Loucy (cell line): ENCODE results near the gene IL26.

Experiments used
- H2AFZ ChIP-seq: fragments of 200-600 bp; sonication (generic); 2 replicates; pipeline ENCODE4 v1.6.0; 2016; ENCODE audit warnings: antibody characterized with exemption, mild to moderate bottlenecking, low read length, moderate library complexity
- H3F3A ChIP-seq: fragments of 200-600 bp; 2 replicates; pipeline ENCODE4 v1.6.0; 2016; ENCODE audit warnings: antibody characterized with exemption, low read depth, mild to moderate bottlenecking
- H3K27me3 ChIP-seq: fragments of 200-600 bp; sonication (generic); 2 replicates; pipeline ENCODE4 v1.6.1; 2014; ENCODE audit warnings: low read length, mild to moderate bottlenecking; ENCODE audit not compliant: insufficient read depth, poor library complexity, severe bottlenecking
- H3K36me3 ChIP-seq: fragments of 200-600 bp; sonication (generic); 2 replicates; pipeline ENCODE4 v1.6.1; 2016; ENCODE audit warnings: low read length; ENCODE audit not compliant: insufficient read depth
- H3K4me1 ChIP-seq: fragments of 200-600 bp; sonication (generic); 2 replicates; pipeline ENCODE4 v1.5.1; 2014; ENCODE audit warnings: low read length, mild to moderate bottlenecking; ENCODE audit not compliant: insufficient read depth, poor library complexity, severe bottlenecking
- H3K4me2 ChIP-seq: fragments of 200-600 bp; sonication (generic); 2 replicates; pipeline ENCODE4 v1.6.0; 2014; ENCODE audit warnings: antibody characterized with exemption, low read length, low read depth, mild to moderate bottlenecking; ENCODE audit not compliant: poor library complexity, severe bottlenecking
- H3K4me3 ChIP-seq: fragments of 200-600 bp; sonication (generic); 2 replicates; pipeline ENCODE4 v1.5.1; 2014; ENCODE audit warnings: low read length, mild to moderate bottlenecking, mixed read lengths; ENCODE audit not compliant: poor library complexity, severe bottlenecking
- H3K79me2 ChIP-seq: fragments of 200-600 bp; sonication (generic); 2 replicates; pipeline ENCODE4 v1.6.1; 2014; ENCODE audit warnings: low read length; ENCODE audit not compliant: insufficient read depth
- H3K9ac ChIP-seq: fragments of 200-600 bp; sonication (generic); 2 replicates; pipeline ENCODE4 v1.6.0; 2014; ENCODE audit warnings: mild to moderate bottlenecking, low read depth, low read length, moderate library complexity; ENCODE audit not compliant: poor library complexity, severe bottlenecking
- H3K9me2 ChIP-seq: fragments of 200-600 bp; sonication (generic); replicated peaks from 2 replicates; pipeline ENCODE4 v1.6.1; 2016; ENCODE audit warnings: low read depth, low read length, mixed read lengths
- H3K9me3 ChIP-seq: fragments of 200-600 bp; sonication (generic); 2 replicates; pipeline ENCODE4 v1.6.1; 2014; ENCODE audit warnings: mild to moderate bottlenecking, antibody characterized with exemption, low read length, low read depth; ENCODE audit not compliant: insufficient read depth
- H4K20me1 ChIP-seq: fragments of 200-600 bp; sonication (generic); 2 replicates; pipeline ENCODE4 v1.6.0; 2014; ENCODE audit warnings: antibody characterized with exemption, low read length, mild to moderate bottlenecking; ENCODE audit not compliant: insufficient read depth, poor library complexity, severe bottlenecking
- CTCF ChIP-seq: fragments of 200-600 bp; sonication (generic); conservative IDR thresholded peaks from 2 replicates; pipeline ENCODE4 v1.5.1; 2014; ENCODE audit warnings: mild to moderate bottlenecking, antibody characterized with exemption, low read length
- EZH2phosphoT487 ChIP-seq: fragments of 200-600 bp; IDR thresholded peaks from 2 replicates; pipeline ENCODE4 v1.6.1; 2018; ENCODE audit warnings: antibody characterized with exemption, mild to moderate bottlenecking, moderate library complexity, borderline replicate concordance

IL26 gene

DNA sequence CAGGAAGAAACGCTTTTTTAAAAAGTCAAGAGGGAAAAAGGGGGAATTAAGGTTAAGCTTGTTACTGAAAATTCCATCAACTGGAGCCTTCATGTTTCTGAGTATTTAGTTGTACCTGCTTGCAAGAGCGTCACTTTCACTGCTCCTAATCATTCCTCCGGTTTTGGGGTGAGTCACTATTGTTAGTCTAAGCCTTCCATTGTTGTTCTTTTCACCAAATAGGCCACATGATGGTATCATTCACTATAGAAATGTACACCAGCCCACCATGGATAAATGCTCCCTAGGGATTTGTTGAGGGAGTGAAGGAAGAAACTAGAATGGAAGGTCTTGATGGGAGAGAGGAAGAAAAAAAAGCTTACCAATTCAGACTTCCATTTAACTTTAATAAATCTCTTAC lies 24.8 kb upstream of the IL26 start:
- Histone ChIP-seq H3K9ac (no peak overlapping the region), H3F3A (no peaks in the 10 kb centered on the region), H4K20me1 (no peaks in the 10 kb centered on the region), H3K4me2 (no peak overlapping the region), H3K4me3 (no peak overlapping the region), H3K27me3 (no peaks in the 10 kb centered on the region), H3K4me1 (no peaks in the 10 kb centered on the region), H3K36me3 (no peaks in the 10 kb centered on the region), H3K9me2 (no peaks in the 10 kb centered on the region), H3K9me3 (no peaks in the 10 kb centered on the region), H3K79me2 (no peaks in the 10 kb centered on the region), H2AFZ (no peak overlapping the region)
- TF ChIP-seq CTCF (no peak), EZH2phosphoT487 (no peak)

DNA sequence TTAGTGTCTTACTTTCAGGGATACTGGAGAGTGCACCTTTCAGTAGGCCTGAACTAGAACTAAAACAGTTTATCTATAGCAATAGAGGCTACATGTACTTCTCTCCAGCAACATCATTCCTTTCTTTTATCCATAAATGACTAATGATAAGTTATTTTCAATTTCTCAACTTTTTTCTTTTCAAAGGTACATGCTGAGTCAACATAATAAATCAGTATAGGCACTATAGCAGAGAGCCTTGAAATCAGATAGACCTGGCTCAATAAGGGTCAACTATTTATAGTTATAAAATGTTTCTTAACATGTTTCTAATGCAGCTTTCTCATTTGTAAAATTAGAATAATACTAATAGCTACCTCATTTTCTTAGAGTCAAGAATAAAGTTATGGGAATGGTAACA lies 22.2 kb upstream of the IL26 start:
- H3K36me3 ChIP-seq, result no peaks in the 10 kb centered on the region
- no peaks in the 10 kb centered on the region for H3F3A ChIP-seq
- H2AFZ ChIP-seq, result no peak overlapping the region
- no peaks in the 10 kb centered on the region for H3K27me3 ChIP-seq
- H3K4me1 ChIP-seq, result no peaks in the 10 kb centered on the region
- H4K20me1 ChIP-seq, result no peaks in the 10 kb centered on the region
- H3K79me2 ChIP-seq, result no peaks in the 10 kb centered on the region
- no peaks in the 10 kb centered on the region for H3K9me3 ChIP-seq
- no peak overlapping the region for H3K4me3 ChIP-seq
- TF ChIP-seq CTCF, result no peak
- TF ChIP-seq EZH2phosphoT487, result no peak
- no peaks in the 10 kb centered on the region for H3K9me2 ChIP-seq
- no peak overlapping the region for H3K9ac ChIP-seq
- H3K4me2 ChIP-seq, result no peak overlapping the region

GRCh38 chr12:68246350-68246749 lies 20.7 kb upstream of the IL26 start:
- H3F3A ChIP-seq, result no peaks in the 10 kb centered on the region
- H3K36me3 ChIP-seq, result no peaks in the 10 kb centered on the region
- H3K79me2 ChIP-seq, result no peaks in the 10 kb centered on the region
- no peaks in the 10 kb centered on the region for H3K9me2 ChIP-seq
- H3K27me3 ChIP-seq, result no peaks in the 10 kb centered on the region
- H3K9me3 ChIP-seq, result no peaks in the 10 kb centered on the region
- peaks cover 1% of the 10 kb centered on the region for H3K4me1 ChIP-seq
- H3K4me2 ChIP-seq, result no peak overlapping the region
- no peaks in the 10 kb centered on the region for H4K20me1 ChIP-seq
- TF ChIP-seq CTCF, result no peak
- TF ChIP-seq EZH2phosphoT487, result no peak
- H2AFZ ChIP-seq, result no peak overlapping the region
- no peak overlapping the region for H3K9ac ChIP-seq
- no peak overlapping the region for H3K4me3 ChIP-seq
